Ovary (tissue), 9 donors: Measurements from ENCODE around the gene PGM3. TPM values are rescaled to one million over a fixed set of nuclear protein-coding genes. Genes with fewer than 3 reads are reported as not detected.

ENCODE experiments used
- DNase-seq, 5 donors: peaks; one replicate each; pipeline ENCODE4 v3.0.0-alpha.2; 2019 to 2020
- H3K27ac ChIP-seq, 2 donors: fragments of 200-600 bp; one replicate each; pipeline versions ENCODE4 v1.5.1 to v1.8.0; 2019 to 2022
- H3K27me3 ChIP-seq: fragments of 200-600 bp; one replicate; pipeline ENCODE4 v1.8.0; 2022
- H3K36me3 ChIP-seq: fragments of 200-600 bp; sonication (generic); one replicate; pipeline ENCODE4 v1.5.1; 2019
- H3K4me1 ChIP-seq: one replicate; pipeline ENCODE4 v1.8.1; 2013; ENCODE audit warnings: mild to moderate bottlenecking, moderate library complexity; ENCODE audit not compliant: insufficient read depth
- H3K4me3 ChIP-seq: fragments of 200-600 bp; sonication (generic); one replicate; pipeline ENCODE4 v1.5.1; 2017
- H3K9me3 ChIP-seq, 2 donors: fragments of 200-600 bp in 1 of 2; sonication (generic) in 1 of 2; one replicate each; pipeline versions ENCODE4 v1.5.1 to v1.8.1; 2013 to 2019; ENCODE audit warnings: mild to moderate bottlenecking in 1 of 2, moderate library complexity in 1 of 2
- EP300 ChIP-seq: sonication (generic); formaldehyde crosslinking; IDR thresholded peaks from one replicate; pipeline ENCODE4 v1.6.1; 2017; ENCODE audit warnings: antibody characterized with exemption
- POLR2A ChIP-seq: fragments of 450-650 bp; IDR thresholded peaks from one replicate; pipeline ENCODE4 v1.6.1; 2017; ENCODE audit warnings: antibody characterized with exemption, mild to moderate bottlenecking, moderate library complexity
- WGBS, 3 donors: extraction: QIAGEN DNeasy Blood & Tissue Kit in 1 of 3; methylation state at CpG; one replicate each; pipeline versions ENCODE4 v1.1.5 to v1.1.7; 2013 to 2017; 5-methylcytosine and 5-hydroxymethylcytosine counted together
- intact Hi-C, 4 donors: fragments of 100-400 bp; cut with DNase I; formaldehyde crosslinking; loops; one replicate each; pipeline versions ENCODE4 v1.11.0 to v1.15.1; 2022 to 2023
- polyA plus RNA-seq, 2 donors: library from polyadenylated mRNA; stranded (reverse); fragments of 200-250 nt in 1 of 2; fragments of 350-450 nt in 1 of 2; fragmentation: Illumina TruSeq in 1 of 2; extraction: RNeasy Lipid Tissue Mini Kit (QIAGEN cat#74804) in 1 of 2; gene quantifications; one replicate each; pipeline ENCODE4 v1.2.3, GENCODE V29; 2013 to 2014
- total RNA-seq, 7 donors: library from RNA; depleted of rRNA in 2 of 7; stranded (reverse); fragments of >200 nt in 2 of 7; fragmentation: NEBNext Ultra II Directional in 3 of 7; extraction: Animal tissue kit (Norgen Biotek cat#: 25700) in 3 of 7; gene quantifications; one replicate each; pipeline versions ENCODE4 v1.1.0 to v1.2.4, GENCODE V29; 2016 to 2023
- TF ChIP-seq, protein P1 (sequence below), 3 donors: fragments of 450-650 bp in 2 of 3; fragments of 200-600 bp in 1 of 3; IDR thresholded peaks; one replicate each; pipeline versions ENCODE4 v1.5.1 to v1.8.0; 2016 to 2022; ENCODE audit warnings: antibody characterized with exemption in 3 of 3, mild to moderate bottlenecking in 1 of 3
- donor health status: DM: no; HTN: no; CAD: no; lungs with moderate emphysema.
- donor health status: DM: no; HTN: no; CAD: no.
- donor health status: Bipolar disorder and iron deficiency.
- donor health status: DM: yes; HTN: yes; CAD: no.
- donor health status: DM: no; HTN: no; CAD: no.
- donor health status: DM: yes; HTN: yes; CAD: no.

The PGM3 gene
- total and polyA plus RNA-seq, 9 donors: 12.1 to 48.5 (median 33.8) TPM

DNA sequence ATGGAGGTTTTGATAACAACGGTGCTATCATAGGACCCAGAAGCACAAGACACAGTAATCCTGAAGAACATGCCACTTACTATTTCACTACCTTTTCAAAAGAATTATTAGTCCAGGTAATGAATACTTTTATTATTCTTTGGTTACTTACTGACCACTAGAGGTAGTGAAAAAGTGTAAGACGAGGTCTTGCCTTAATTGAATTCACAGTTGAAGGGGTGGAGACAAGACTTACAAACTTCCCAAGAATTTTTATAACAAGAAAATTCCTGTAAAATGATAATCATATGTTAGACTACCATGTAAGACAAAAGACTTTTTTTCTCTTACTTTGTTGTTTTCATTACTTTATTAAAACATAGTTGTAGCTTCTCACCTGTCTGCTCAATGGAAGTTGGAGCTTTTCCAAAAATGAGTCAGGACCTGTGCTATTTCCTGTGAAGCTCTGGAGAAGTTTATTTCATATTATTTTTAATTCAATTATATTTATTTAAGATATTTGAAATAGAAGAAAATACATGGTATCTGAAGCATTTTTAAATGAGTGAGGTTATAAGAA, 73.2 kb downstream of the PGM3 start:
- no peak overlapping the region for H3K4me3 ChIP-seq
- no peaks in the 10 kb centered on the region for H3K27me3 ChIP-seq
- DNase-seq: no peak
- no peaks in the 10 kb centered on the region for H3K36me3 ChIP-seq
- no peak overlapping the region for H3K27ac ChIP-seq
- intact Hi-C loops: no loop called here
- 83 to 90% (median 90%) methylated on average over 2 of the region's 2 CpGs for WGBS, 3 donors
- no peak for TF ChIP-seq POLR2A
- TF ChIP-seq, protein P1, sequence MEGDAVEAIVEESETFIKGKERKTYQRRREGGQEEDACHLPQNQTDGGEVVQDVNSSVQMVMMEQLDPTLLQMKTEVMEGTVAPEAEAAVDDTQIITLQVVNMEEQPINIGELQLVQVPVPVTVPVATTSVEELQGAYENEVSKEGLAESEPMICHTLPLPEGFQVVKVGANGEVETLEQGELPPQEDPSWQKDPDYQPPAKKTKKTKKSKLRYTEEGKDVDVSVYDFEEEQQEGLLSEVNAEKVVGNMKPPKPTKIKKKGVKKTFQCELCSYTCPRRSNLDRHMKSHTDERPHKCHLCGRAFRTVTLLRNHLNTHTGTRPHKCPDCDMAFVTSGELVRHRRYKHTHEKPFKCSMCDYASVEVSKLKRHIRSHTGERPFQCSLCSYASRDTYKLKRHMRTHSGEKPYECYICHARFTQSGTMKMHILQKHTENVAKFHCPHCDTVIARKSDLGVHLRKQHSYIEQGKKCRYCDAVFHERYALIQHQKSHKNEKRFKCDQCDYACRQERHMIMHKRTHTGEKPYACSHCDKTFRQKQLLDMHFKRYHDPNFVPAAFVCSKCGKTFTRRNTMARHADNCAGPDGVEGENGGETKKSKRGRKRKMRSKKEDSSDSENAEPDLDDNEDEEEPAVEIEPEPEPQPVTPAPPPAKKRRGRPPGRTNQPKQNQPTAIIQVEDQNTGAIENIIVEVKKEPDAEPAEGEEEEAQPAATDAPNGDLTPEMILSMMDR (IDR thresholded peaks at IDR 0.05): no peak
- no peak for TF ChIP-seq EP300
- no peaks in the 10 kb centered on the region for H3K4me1 ChIP-seq
- no peaks in the 10 kb centered on the region for H3K9me3 ChIP-seq

- no peak for DNase-seq
- Histone ChIP-seq H3K4me3 (no peak overlapping the region), H3K27me3 (no peaks in the 10 kb centered on the region), H3K9me3 (no peaks in the 10 kb centered on the region), H3K36me3 (no peaks in the 10 kb centered on the region), H3K27ac (no peak overlapping the region), H3K4me1 (no peaks in the 10 kb centered on the region)
- TF ChIP-seq POLR2A (no peak), EP300 (no peak)
- TF ChIP-seq, protein P1 (IDR thresholded peaks at IDR 0.05): no peak
- intact Hi-C loops: no loop called here
- WGBS, 3 donors: 94 to 100% (median 96%) methylated on average over 1 of the region's 1 CpG
Observed at GRCh38 chr6:83117802-83118201, 75.3 kb downstream of the PGM3 start.

Other genes with a start within 250 kb of the PGM3 start
- 10 to 100 TPM in 2 of 7 donors, 1 to 10 TPM in 5; 4.4 to 13.1 (median 6.0) TPM for gene UBE3D, start 127.4 kb downstream of the PGM3 start, total RNA-seq
- 1 to 10 TPM; 3.3 to 3.5 TPM for gene UBE3D, start 127.4 kb downstream of the PGM3 start, polyA plus RNA-seq
- 10 to 100 TPM; 24.3 to 32.9 (median 28.5) TPM for gene DOP1A, start 125.6 kb downstream of the PGM3 start, total RNA-seq
- gene DOP1A, start 125.6 kb downstream of the PGM3 start, polyA plus RNA-seq: 10 to 100 TPM in 1 of 2 donors, 1 to 10 TPM in 1; 7.8 to 15.5 TPM
- 1 to 10 TPM; 2.8 to 5.3 (median 4.3) TPM for gene RWDD2A, start 92 bp upstream of the PGM3 start, total RNA-seq
- gene RWDD2A, start 92 bp upstream of the PGM3 start, polyA plus RNA-seq: 1 to 10 TPM; 4.4 to 5.2 TPM
- gene ME1, start 237.8 kb upstream of the PGM3 start, total RNA-seq: 10 to 100 TPM in 6 of 7 donors, 1 to 10 TPM in 1; 9.9 to 19.6 (median 14.9) TPM
- gene ME1, start 237.8 kb upstream of the PGM3 start, polyA plus RNA-seq: 10 to 100 TPM in 1 of 2 donors, 1 to 10 TPM in 1; 7.5 to 17.0 TPM